IPS DF 6.9 (cell line): ENCODE measurements around the gene RERE.

Source experiments
- DNase-seq: peaks from one replicate; pipeline ENCODE4 v3.0.0-alpha.2; 2013; ENCODE audit warnings: low read depth, low spot score
- H3K27ac ChIP-seq: one replicate; pipeline ENCODE4 v1.5.1; 2013; ENCODE audit warnings: low read length, control low read depth
- H3K27me3 ChIP-seq: 2 replicates; pipeline ENCODE4 v1.6.1; 2013; ENCODE audit warnings: mild to moderate bottlenecking, low read length; ENCODE audit not compliant: control insufficient read depth, insufficient read depth
- H3K36me3 ChIP-seq: 2 replicates; pipeline ENCODE4 v1.6.1; 2013; ENCODE audit warnings: low read length; ENCODE audit not compliant: control insufficient read depth, insufficient read depth
- H3K4me1 ChIP-seq: 2 replicates; pipeline ENCODE4 v1.6.1; 2013; ENCODE audit warnings: low read length; ENCODE audit not compliant: control insufficient read depth, insufficient read depth
- H3K4me3 ChIP-seq: 2 replicates; pipeline ENCODE4 v1.5.1; 2013; ENCODE audit warnings: mild to moderate bottlenecking, low read length
- H3K9me3 ChIP-seq: 2 replicates; pipeline ENCODE4 v1.6.1; 2013; ENCODE audit warnings: low read length, inconsistent platforms; ENCODE audit not compliant: control insufficient read depth, insufficient read depth
- WGBS: extraction: QIAGEN DNeasy Blood & Tissue Kit; methylation state at CpG from one replicate; pipeline ENCODE4 v1.1.7; 2013; ENCODE audit warnings: mixed read lengths, missing lambda C conversion rate; ENCODE audit not compliant: insufficient read length, insufficient coverage; 5-methylcytosine and 5-hydroxymethylcytosine counted together

RERE gene

DNA sequence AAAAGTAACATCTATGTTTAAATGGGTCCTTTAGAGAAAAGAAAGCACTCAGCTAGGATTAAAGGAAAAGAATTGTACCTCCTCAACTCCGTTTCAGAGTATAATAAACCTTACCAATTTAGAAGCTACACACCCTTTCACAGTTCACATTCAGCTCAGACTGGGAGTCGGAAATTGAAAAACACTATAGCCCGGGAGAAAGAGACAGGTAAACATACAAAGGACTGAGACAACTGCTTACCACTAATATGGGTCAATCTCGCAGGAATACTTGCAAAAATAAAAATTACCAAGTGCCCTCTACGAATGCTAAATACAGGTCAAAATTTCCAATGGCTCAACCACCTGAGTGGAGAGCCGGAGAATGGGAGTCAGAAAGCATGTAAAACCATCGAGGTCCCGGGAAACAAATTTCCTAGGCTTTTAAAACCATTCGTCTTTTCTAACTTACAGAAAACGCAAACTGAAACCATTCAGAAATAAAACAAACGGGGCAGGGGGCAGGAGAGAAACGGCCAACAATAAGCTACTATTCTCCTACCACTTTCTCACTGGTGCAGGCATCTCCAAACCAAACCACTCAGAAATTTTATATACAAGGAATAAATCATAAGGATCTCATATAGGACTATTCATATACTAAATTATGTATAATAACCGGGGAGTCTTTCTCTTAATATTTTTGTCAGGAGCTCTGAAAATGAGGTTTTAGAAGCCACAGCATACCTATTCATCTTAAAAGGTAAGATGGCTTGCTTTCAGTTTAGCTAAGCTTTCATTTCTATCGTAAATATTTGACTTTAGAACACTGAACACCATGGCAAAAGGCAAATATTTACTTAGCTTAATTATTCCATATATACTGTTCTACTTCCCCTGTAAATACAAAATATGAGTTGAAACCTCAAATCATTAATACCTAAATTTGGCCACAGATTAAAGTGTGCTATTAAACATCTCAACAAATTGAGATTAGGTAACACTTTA is 136.5 kb downstream of the RERE start:
- DNase-seq, result no peak
- no CpG with 5 or more reads among the region's 14 CpGs for WGBS
- H3K9me3 ChIP-seq, result no peaks in the 10 kb centered on the region
- H3K27me3 ChIP-seq, result no peaks in the 10 kb centered on the region
- no peak overlapping the region for H3K4me3 ChIP-seq
- H3K36me3 ChIP-seq, result no peaks in the 10 kb centered on the region
- H3K4me1 ChIP-seq, result peaks cover 2% of the 10 kb centered on the region; the same call in 1 of the 2 replicates
- H3K27ac ChIP-seq, result no peak overlapping the region

DNA sequence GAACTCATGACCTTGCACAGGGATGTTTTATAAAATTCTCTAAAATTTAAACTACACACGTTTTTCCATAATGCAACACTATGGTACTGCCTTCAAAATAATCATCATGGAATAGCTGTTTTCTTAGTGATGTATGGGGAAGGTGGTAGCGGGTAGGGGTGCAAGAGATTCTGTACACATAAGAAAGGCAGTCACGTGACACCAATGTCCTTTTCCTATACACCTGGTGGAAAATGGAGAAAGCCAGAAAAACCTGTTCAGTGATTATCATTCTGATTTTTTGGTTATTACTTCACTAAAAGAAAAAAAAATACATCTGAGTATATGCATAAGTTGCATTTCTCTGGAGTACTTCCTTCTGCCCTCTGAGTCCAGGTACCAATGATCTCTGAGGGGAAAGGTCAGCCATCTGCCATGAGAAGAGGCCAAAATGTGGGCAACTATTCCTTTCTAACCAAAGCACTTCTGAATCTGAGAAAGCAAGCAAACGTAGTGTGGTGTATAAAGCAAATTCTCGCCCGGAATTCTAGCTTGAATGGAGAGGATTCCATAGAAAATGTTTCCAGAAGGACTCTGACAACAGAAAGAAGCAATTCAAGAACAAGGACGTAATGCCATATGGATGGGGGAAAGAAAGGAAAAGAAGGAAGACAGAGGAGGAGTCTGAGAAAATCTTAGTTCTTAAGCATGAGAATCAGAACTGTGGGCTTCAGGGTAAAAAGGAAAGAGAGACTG is 137.3 kb downstream of the RERE start:
- no peaks in the 10 kb centered on the region for H3K27me3 ChIP-seq
- peaks cover 2% of the 10 kb centered on the region; the same call in 1 of the 2 replicates for H3K4me1 ChIP-seq
- no CpG with 5 or more reads among the region's 7 CpGs for WGBS
- H3K27ac ChIP-seq, result no peak overlapping the region
- no peak overlapping the region for H3K4me3 ChIP-seq
- H3K36me3 ChIP-seq, result no peaks in the 10 kb centered on the region
- no peak for DNase-seq
- no peaks in the 10 kb centered on the region for H3K9me3 ChIP-seq

DNA sequence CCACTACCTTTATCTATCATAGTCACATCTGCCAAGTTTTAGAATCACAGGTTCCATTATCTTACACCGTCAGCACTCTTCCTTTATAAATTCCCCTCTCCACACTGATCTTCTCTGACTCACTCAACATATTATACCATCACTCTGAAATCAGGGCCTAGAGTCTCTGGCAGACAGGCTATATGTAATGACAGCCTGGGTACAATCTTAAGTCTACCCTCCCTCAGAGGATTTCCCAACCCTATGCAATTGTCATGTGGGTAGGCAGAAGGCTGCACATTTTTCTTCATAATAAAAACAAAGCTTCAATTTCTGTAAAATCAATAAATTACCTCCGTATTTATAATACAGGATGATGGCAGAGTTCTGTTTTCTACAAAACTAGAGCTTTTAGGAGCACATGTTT is 138.0 kb downstream of the RERE start:
- H3K27ac ChIP-seq, result no peak overlapping the region
- no peaks in the 10 kb centered on the region for H3K9me3 ChIP-seq
- no peaks in the 10 kb centered on the region for H3K36me3 ChIP-seq
- H3K4me1 ChIP-seq, result peaks cover 2% of the 10 kb centered on the region; the same call in 1 of the 2 replicates
- WGBS, result no CpG with 5 or more reads among the region's 2 CpGs
- DNase-seq, result no peak
- no peak overlapping the region for H3K4me3 ChIP-seq
- no peaks in the 10 kb centered on the region for H3K27me3 ChIP-seq

DNA sequence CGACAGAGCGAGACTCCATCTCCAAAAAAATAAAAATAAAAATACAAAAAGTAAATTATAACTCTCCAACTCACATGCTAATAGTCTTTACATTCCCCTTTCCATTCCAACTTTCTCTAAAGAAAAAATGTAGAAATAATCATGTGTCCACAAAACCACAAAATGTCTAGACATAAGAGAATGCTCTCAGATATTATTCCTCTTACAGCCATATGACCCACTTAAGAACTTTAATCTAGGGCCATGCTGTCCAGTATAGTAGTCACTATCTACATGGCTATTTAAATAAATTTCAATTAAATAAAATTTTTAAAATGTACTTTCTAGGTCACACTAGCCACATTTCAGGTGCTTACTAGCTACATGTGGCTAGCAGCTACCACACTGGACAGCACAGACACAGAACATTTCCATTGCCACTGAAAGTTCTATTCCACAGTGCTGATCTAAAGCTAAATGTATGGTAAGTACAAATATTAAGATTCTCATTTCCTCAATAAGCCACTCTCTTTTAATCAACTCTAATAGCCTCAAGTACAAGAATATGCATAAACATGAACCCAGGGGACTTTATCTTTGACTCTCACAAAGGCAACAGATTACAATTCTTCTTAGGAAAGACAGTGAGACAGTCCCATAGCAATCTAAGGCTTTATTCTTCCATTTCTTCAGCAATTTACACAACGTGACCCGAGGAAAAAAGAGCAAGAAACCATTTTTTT is 138.6 kb downstream of the RERE start:
- no CpG with 5 or more reads among the region's 4 CpGs for WGBS
- Histone ChIP-seq H3K4me1 (peaks cover 2% of the 10 kb centered on the region; the same call in 1 of the 2 replicates), H3K9me3 (no peaks in the 10 kb centered on the region), H3K27me3 (no peaks in the 10 kb centered on the region), H3K36me3 (no peaks in the 10 kb centered on the region), H3K27ac (no peak overlapping the region), H3K4me3 (no peak overlapping the region)
- no peak for DNase-seq

DNA sequence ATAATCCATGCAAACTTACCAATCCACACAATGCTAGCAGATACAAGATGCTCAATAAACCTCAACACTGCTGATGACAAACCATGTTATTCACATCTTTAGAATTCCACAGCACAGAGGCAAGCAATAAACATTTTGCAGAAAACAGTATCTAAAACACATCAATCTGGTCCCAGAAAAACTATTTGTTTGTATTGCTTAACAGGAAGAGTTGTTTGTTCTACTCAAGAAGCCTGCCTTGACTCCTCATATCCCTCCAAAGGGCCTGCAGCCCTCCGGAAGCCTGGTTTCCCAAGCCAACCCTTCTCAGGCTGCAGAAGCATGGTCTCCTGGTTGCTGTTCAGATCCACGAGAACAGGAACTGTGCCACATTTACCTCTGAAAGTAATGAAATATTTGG is 139.7 kb downstream of the RERE start:
- WGBS, result no CpG with 5 or more reads among the region's 2 CpGs
- DNase-seq, result no peak
- H3K4me1 ChIP-seq, result peaks cover 2% of the 10 kb centered on the region; the same call in 1 of the 2 replicates
- H3K27me3 ChIP-seq, result no peaks in the 10 kb centered on the region
- H3K36me3 ChIP-seq, result no peaks in the 10 kb centered on the region
- H3K27ac ChIP-seq, result no peak overlapping the region
- H3K9me3 ChIP-seq, result no peaks in the 10 kb centered on the region
- no peak overlapping the region for H3K4me3 ChIP-seq

DNA sequence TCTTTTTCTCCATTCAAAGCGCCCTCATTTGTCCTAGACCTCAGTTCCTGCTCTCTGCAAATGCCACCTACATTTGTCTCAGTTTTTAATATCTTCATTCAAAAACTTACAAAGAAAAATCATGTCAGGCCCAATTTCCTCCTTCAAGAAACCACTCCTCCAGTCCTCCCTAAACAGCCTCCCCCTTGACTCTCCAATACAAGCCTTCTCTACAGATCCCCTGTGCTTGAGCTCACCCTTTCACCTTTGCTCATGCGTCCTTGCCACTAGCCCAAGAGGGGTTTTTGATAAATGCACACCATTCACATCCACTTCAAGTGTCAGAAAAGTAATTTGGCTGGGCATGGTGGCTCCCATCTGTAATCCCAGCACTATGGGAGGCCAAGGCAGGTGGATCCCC is 140.6 kb downstream of the RERE start:
- Histone ChIP-seq H3K27ac (no peak overlapping the region), H3K4me1 (peaks cover 2% of the 10 kb centered on the region; the same call in 1 of the 2 replicates), H3K4me3 (no peak overlapping the region), H3K27me3 (no peaks in the 10 kb centered on the region), H3K9me3 (no peaks in the 10 kb centered on the region), H3K36me3 (no peaks in the 10 kb centered on the region)
- WGBS, result no CpG with 5 or more reads among the region's 2 CpGs
- DNase-seq, result no peak

DNA sequence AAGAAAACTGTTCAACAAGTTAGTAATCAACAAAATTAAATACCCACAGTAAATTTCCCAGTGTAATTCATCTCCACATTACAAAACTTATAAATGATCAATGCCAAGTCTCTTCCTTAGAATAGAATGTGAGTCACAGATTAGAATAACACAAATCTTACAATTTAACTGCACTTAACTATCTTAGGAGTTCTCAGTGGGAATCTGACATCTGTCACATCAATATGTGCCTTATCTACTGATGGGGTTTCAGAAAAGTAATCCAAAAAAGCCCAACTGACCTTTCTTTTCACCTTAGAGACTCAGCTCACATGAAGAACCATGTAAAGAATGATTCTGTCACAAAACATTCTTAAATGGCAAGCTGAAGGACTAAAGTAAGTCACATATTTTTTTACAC is 141.4 kb downstream of the RERE start:
- H3K27me3 ChIP-seq, result no peaks in the 10 kb centered on the region
- H3K27ac ChIP-seq, result no peak overlapping the region
- no peak for DNase-seq
- peaks cover 3% of the 10 kb centered on the region; the same call in 1 of the 2 replicates for H3K4me1 ChIP-seq
- H3K9me3 ChIP-seq, result no peaks in the 10 kb centered on the region
- H3K4me3 ChIP-seq, result no peak overlapping the region
- H3K36me3 ChIP-seq, result no peaks in the 10 kb centered on the region

DNA sequence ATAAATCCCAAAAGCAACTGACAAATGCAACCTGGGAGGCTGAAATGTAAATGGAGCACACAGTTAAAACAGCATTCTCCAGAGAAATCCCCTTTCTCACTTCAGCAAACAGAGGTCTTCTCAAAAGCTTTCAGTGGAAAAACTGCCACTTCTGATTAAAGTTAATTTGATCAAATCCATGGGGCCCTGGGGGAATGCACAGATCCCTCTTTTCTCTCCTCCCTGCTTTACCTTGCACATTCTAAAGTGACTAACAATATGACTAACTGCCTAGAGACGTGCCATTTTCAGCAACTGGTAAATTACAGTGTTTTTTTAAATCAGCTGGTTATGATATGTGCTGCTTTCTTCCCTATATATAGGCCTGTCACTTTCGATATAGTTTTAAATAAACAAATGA is 142.5 kb downstream of the RERE start:
- H3K9me3 ChIP-seq, result no peaks in the 10 kb centered on the region
- no peaks in the 10 kb centered on the region for H3K27me3 ChIP-seq
- no peak for DNase-seq
- peaks cover 4% of the 10 kb centered on the region; the same call in 1 of the 2 replicates for H3K4me1 ChIP-seq
- no peak overlapping the region for H3K27ac ChIP-seq
- WGBS, result no CpG with 5 or more reads among the region's 2 CpGs
- no peaks in the 10 kb centered on the region for H3K36me3 ChIP-seq
- H3K4me3 ChIP-seq, result no peak overlapping the region

DNA sequence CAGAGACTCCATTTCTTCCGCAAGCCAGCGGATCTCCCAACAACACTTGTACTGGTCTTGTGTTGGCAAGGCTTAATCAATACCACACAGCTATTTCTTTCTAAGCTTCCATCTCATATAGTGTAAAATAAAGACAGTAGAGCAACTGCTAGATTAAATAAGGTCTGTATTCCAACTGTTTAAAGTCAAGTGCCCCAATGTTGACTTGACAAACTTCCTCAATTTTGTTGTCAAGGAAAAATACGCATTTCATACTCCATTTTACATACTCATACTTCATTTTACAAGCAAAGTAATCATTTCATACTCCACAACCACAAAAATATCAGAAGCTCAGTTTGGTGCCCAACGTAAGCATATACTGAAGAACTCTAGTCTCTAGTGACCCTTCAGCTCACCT is 143.0 kb downstream of the RERE start:
- WGBS, result 100% methylated on average over 1 of the region's 4 CpGs
- peaks cover 4% of the 10 kb centered on the region; the same call in 1 of the 2 replicates for H3K4me1 ChIP-seq
- DNase-seq, result no peak

DNA sequence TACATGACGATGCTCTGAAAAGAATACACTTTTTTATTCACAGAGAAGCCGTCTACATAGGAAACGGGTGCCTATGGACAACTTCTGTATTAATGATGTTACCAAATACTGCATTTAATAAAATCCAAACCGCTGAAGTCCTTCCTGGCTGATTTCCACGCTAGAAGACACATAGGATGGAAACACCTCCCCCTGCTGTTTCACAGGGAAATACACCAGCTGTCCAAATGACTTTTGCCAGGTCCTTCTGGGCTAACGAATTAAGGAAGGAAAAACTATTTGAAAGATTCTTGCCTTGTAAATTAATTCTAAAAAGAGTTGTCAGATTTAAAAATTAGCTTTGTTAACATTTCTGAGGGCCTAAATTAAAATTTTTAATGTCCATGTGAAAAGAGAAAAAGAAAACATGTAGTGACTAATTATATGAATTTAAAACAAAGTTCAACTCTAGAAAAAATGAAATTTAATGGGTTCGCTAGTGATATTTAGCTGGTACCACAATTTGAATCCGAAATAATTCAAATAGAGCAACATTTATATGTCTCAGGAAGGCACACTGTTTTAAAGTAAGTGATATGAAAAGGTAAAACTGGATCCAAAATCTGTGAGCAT is 146.0 kb downstream of the RERE start:
- no peak for DNase-seq
- Histone ChIP-seq H3K27me3 (no peaks in the 10 kb centered on the region), H3K4me3 (no peak overlapping the region), H3K27ac (no peak overlapping the region), H3K36me3 (no peaks in the 10 kb centered on the region), H3K9me3 (no peaks in the 10 kb centered on the region), H3K4me1 (peaks cover 4% of the 10 kb centered on the region; the same call in 1 of the 2 replicates)
- no CpG with 5 or more reads among the region's 8 CpGs for WGBS

More for the DNA sequence above, 143.0 kb downstream of the RERE start:
- Histone ChIP-seq H3K4me3 (no peak overlapping the region), H3K27ac (no peak overlapping the region), H3K9me3 (no peaks in the 10 kb centered on the region), H3K36me3 (no peaks in the 10 kb centered on the region), H3K27me3 (no peaks in the 10 kb centered on the region)
